ENCODE results near the gene CARM1.

GRCh38 chr19:10918359-10918758 is 47.0 kb downstream of the CARM1 start:
- TF ChIP-seq POLR2A (IDR thresholded peaks at IDR 0.05) = no peak
- no peak for TF ChIP-seq CTCF (IDR thresholded peaks at IDR 0.05)
- TF ChIP-seq POLR2AphosphoS5 (IDR thresholded peaks at IDR 0.05) = no peak

All from prostate gland (tissue), 2 donors.